Measurements from ENCODE around the gene STH.

STH gene

DNA sequence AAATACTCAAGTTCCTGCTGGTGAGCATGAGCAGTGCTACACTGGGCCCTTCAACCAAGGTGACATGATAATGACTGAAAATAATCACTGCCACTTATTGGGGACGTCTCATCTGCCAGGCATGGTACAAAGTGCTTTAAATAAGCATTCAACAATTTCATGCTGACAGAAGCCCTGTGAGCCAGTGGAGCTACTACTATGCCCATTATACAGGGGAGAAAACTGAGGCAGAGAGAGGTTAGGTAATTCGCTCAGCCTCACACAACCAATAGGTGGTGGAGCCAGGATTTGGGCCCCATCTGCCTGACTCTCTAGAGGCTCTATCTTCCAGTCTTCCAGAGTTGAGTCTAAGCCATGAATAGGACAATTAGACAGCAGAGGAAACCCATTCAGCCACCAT, 30.3 kb upstream of the STH start:
- DNase-seq, result no peak

DNA sequence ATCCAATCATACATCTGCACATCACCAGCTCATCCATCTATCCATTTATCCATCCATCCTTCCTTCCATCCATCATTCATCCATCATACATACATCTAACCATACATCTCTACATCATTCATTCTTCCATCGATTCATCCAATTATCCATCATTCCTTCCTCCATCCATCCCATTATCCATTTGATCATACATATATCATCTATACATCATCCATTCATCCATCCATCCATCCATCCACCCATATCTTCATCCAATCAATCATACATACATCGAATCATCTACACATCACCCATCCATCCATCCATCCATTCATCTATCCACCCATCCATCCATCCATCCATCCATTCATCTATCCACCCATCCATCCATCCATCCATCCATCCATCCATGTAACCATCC, 29.3 kb upstream of the STH start:
- no peak for DNase-seq

DNA sequence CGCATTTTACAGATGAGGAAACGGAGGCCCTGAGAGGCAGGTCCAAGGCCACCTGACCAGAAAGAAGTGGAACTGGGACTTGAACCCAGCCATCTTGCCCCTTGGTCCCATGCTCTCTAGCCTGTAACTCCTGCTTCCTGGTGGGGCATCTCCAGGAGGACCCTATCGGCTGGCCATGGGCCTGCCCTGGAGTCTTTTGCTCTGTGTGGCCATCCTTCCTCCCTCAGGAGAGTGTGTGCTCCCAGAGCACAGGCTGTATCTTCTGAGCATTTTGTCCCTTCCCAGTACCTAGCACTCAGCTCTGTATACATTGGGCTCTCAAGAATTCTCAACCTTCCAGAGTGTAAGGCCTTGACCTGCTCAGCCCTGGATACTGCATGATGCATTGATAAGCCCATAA, 28.4 kb upstream of the STH start:
- no peak for DNase-seq

DNA sequence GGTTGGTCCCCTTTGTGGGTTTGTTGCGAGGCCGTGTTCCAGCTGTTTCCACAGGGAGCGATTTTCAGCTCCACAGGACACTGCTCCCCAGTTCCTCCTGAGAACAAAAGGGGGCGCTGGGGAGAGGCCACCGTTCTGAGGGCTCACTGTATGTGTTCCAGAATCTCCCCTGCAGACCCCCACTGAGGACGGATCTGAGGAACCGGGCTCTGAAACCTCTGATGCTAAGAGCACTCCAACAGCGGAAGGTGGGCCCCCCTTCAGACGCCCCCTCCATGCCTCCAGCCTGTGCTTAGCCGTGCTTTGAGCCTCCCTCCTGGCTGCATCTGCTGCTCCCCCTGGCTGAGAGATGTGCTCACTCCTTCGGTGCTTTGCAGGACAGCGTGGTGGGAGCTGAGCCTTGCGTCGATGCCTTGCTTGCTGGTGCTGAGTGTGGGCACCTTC, 27.3 kb upstream of the STH start:
- no peak for DNase-seq

DNA sequence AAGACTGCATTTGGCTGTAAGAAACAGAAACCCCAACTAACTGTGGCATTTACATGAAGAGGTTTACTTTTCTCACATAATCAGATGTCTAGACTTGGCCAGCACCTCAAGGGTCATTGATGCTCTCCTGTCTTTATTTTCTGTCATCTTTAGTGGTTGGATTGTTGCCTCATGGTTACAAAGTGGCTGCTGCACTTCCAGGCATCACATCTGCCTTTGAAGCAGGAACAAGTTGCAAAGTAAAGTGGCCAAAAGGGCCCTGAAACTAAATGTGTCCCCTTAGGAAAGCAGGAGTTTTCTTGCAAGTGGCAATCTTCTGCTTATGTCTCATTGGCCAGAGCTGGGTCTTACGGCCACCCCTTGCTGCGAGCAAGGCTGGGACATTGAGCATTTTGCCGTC, 26.5 kb upstream of the STH start:
- DNase-seq, result no peak

DNA sequence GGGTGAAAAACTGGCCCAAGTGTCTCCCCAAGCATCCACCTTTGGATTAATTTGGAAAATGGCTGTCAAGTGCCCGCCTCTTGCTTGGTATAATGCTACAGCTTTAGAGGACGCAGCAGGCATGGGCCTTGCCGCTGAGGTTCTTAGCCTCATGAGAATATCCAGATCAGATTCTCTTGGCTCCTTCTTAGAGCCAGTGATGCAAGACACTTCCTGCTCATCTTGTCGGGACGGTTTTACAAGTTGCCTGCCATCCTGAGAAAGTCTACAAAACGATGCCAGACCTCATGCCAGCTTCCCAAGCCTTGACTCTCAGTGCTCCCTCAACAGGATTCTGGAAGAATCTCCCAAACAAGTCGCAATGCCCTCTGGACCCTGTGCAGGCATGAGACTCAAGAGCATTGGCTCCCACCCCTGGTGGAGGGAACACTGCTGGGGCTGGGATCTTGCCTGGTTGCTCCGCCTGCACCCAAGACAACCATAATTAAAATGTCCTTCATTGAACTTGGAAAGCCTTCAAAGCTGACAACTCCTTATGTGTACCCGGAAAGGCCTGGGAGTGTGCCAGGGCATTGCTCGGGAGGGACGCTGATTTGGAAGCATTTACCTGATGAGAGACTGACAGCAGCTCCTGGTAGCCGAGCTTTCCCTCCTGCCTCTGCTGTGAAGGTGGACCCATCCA, 25.8 kb upstream of the STH start:
- DNase-seq, result no peak

DNA sequence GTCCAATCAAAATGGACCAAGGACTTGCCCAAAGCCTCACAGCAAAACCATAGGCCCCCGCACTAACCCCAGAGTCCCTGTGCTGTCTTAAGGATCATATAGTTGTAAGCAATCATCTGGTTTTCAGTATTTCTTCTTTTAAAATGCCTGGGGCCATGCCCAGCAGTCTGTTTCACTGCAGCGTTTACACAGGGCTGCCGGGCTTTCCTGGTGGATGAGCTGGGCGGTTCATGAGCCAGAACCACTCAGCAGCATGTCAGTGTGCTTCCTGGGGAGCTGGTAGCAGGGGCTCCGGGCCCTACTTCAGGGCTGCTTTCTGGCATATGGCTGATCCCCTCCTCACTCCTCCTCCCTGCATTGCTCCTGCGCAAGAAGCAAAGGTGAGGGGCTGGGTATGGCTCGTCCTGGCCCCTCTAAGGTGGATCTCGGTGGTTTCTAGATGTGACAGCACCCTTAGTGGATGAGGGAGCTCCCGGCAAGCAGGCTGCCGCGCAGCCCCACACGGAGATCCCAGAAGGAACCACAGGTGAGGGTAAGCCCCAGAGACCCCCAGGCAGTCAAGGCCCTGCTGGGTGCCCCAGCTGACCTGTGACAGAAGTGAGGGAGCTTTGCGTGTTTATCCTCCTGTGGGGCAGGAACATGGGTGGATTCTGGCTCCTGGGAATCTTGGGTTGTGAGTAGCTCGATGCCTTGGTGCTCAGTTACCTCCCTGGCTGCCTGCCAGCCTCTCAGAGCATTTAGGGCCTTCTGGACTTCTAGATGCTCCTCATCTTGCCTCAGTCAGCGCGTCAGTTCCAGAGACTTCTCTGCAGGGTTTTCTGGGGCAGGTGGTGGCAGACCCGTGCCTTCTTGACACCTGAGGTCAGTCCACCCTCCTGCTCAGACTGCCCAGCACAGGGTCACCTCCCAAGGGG, 24.8 kb upstream of the STH start:
- DNase-seq, result no peak

DNA sequence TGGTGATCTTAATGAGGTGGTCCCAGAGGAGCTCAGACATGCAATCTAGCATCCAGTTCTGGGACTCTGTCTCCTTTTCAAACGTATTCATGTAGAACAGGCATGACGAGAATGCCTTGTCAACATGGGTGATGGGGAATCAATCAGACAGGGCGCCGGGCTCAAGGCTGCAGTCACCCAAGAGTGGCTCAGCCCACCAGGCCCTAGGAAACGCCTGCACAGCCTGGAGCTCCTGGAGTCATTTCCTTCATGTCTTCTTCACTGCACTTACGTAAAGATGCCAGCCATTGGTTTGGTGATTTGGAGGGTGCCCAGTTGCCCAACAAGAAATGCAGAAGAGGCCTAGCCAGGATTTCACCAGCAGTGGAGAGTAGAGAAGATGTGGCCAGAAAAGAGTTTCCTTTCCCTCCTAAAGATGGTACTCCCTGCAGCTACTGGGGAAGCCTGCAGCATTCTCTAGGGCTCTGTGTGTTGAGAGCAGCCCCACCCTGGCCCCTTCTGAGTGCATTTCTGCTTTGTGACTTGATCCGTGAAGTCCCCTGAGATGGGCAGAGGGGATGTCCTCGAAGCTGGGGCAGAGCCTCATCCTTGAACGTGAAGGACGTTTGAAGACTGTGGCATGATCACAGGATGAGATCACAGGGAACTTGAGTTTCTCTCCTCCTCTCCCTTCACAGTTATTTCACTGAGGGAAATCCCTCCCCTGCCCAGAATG, 24.0 kb upstream of the STH start:
- DNase-seq, result no peak

DNA sequence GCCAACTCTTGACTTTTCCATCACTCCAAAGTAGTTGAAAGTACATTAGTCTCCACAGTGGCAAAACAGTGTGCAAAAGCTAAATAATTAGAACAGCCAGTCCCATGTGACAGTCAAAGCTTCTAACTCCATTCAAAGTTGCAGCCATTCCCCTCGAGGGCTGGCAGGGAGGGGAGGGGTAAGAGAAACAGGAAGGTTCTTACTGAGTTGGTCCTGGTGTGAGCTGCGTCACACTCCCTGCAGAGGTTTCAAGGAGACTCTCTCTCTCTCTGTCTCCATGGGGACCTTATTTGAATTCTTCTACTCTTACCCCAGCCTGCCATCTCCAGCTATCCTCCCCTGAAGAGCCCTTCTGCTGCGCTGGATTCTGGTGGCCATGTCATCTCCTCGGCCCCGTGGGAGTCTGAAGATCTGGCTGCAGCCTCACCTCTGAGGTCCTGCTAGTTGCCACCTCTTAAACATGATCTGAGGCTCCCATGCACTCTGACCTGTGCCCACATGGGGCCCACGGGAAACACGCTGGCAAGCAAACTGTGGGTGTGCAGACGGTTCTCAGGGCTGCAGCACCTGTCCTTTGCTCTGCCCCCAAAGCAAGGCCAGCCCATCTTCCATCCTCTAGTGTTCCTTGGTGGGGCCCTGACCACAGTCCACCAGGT, 23.3 kb upstream of the STH start:
- no peak for DNase-seq

DNA sequence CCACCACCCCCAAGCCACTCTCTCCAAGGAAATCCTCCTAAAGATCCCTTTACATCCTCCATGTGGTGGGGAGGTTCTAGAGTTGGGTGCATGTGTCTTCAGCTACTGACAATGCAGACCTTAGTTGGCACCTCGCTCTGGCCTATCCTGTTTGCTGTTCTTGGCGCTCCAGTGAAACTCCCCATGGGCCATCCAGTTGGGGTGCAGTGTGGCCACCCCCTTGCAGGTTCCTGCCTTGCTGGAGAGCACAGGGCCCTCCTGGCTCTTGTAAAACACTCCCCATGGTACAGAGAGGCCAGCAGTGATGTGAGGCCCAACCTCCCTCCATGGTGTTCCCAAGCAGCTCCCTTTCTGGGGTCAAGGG, 22.7 kb upstream of the STH start:
- DNase-seq, result no peak

DNA sequence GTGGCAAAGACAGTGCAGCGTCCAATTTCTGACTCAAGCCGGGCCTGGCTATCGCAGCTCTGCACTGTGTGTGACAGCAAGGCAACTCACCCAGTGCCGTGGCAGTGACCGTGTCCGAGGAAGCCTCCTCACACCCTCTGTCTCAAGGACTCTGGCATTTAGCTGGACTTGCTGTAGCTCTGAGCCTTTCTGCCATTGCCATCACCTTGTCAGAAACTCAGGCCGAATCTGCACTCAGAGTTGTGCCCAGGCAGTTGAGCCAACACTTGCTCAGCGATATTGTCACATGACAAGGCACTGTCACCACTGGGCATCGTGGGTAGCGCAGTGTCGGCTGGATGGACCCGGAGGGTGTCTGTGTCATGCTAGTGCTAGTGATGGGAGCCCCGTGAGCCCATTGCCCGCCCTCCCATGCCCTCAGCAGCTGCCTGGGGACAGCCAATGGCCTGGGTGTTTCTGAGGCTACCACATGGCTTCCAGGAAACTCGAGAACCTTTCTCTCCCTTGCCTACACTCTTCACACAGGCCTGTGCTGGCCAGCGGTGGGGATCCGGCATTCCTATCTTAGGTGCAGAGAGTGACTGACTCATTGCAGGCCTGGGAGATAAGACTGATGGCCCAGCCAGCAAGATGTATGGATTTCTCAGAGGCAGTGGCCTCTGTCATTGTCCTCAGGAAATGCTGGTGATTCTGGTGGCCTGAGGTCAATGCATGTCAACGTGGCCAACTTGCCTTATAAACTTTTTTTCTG, 22.1 kb upstream of the STH start:
- DNase-seq, result no peak

DNA sequence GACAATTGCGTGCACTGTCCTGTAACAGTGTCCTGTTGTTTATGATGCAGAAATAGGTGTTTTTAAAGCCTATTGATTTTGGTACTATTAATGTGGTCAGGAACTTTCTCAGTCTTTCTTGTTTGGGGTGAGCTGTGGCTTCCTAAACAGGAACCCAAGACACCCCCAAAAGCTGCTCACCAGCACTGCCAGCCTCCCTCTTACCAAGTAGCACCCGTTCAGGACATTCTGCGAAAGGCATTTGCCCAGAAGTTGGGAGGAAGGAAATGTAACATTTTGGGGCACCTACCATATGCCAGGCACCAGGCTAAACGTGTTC, 21.6 kb upstream of the STH start:
- no peak for DNase-seq

DNA sequence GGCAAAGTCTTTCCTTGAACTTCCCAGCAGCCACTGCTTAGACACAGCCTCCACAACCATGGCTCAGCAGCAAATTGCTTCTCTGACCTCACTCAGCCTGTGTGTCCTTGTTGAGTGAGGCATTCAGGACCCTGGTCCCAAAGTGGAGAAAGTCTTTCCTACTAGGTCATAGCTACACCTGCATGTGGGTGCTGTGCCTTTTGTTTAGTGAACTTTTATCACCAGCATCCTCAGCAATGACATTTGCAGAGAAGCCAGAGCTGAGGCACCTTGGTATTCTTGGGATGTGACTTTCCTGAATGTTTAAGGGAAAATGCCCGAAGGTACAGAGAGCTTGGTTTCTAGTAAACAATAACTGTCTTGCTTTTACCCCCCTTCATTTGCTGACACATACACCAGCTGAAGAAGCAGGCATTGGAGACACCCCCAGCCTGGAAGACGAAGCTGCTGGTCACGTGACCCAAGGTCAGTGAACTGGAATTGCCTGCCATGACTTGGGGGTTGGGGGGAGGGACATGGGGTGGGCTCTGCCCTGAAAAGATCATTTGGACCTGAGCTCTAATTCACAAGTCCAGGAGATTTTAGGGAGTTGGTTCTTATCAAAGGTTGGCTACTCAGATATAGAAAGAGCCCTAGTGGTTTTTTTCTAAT, 20.9 kb upstream of the STH start:
- DNase-seq, result no peak

DNA sequence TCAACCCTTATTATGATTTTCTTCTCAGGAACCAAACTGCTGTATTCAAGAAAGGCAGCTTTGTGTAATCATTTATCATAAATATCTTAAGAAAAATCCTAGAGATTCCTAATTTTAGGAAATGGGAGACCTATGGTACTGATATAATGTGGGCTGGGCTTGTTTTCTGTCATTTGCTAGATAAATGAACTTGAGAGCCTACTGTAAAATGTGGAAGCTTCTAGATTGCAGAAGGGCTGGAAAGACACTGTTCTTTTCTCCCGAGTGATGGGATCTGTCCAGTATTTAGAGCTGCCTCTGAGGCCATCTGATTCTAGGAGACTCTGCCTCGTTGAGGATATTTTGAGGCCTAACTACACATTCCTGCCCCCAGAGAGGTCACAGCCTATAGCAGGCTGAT, 19.9 kb upstream of the STH start:
- DNase-seq, result no peak

DNA sequence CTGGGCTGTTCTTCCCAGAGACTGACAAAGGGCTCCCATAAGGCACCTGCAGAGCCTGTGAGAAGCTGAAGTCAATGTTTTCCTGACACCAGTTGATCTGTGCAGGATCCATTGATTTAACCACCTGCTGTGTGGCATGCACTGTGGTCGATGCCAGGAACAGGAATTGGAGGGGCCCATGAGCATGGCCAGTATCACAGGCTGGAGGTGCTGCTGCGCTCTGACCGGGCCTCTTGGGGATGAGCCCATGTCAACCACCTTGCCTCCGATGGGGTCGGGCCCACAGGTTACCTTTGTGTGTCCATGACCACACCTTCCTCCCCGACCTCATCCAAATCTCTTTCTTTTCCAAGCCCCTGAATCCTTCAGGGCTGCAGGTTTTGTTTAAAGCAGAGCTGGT, 18.2 kb upstream of the STH start:
- no peak for DNase-seq

DNA sequence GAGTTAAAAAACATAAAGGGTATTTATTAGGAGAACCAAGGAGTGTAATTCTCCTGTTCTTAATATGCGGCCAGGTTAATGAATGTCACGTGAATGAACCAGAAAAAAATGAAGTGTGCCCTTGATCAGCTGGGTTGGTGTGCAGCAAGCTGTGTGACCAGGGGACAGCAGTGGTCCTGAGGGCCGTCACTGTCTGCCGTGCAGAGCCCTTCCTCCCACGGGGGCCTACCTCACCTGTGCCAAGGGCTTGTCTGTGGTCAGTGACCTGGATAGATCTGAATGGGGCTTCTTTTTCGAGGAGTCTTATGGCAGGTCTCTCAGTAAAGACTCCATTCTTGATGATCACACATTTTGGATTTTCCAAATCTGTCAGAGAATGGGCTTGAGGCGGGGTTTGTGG, 17.7 kb upstream of the STH start:
- DNase-seq, result no peak

DNA sequence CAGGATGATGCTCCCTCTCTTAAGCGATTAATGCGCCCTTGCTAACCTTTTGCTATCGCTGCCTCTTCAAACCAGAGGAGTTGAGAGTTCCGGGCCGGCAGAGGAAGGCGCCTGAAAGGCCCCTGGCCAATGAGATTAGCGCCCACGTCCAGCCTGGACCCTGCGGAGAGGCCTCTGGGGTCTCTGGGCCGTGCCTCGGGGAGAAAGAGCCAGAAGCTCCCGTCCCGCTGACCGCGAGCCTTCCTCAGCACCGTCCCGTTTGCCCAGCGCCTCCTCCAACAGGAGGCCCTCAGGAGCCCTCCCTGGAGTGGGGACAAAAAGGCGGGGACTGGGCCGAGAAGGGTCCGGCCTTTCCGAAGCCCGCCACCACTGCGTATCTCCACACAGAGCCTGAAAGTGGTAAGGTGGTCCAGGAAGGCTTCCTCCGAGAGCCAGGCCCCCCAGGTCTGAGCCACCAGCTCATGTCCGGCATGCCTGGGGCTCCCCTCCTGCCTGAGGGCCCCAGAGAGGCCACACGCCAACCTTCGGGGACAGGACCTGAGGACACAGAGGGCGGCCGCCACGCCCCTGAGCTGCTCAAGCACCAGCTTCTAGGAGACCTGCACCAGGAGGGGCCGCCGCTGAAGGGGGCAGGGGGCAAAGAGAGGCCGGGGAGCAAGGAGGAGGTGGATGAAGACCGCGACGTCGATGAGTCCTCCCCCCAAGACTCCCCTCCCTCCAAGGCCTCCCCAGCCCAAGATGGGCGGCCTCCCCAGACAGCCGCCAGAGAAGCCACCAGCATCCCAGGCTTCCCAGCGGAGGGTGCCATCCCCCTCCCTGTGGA, 16.0 kb upstream of the STH start:
- no peak for DNase-seq

DNA sequence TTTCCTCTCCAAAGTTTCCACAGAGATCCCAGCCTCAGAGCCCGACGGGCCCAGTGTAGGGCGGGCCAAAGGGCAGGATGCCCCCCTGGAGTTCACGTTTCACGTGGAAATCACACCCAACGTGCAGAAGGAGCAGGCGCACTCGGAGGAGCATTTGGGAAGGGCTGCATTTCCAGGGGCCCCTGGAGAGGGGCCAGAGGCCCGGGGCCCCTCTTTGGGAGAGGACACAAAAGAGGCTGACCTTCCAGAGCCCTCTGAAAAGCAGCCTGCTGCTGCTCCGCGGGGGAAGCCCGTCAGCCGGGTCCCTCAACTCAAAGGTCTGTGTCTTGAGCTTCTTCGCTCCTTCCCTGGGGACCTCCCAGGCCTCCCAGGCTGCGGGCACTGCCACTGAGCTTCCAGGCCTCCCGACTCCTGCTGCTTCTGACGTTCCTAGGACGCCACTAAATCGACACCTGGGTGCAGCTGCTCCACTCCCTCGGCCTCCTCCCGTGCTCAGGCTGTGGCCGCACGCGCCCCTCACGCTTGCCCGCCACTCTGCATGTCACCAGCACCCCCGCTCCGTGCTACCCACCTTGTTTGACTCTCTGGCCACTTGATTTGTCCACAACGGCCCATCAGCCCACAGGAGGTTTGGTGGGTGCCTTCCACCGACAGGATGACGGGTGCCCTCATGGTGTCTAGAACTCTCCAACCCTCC, 15.3 kb upstream of the STH start:
- DNase-seq, result no peak

DNA sequence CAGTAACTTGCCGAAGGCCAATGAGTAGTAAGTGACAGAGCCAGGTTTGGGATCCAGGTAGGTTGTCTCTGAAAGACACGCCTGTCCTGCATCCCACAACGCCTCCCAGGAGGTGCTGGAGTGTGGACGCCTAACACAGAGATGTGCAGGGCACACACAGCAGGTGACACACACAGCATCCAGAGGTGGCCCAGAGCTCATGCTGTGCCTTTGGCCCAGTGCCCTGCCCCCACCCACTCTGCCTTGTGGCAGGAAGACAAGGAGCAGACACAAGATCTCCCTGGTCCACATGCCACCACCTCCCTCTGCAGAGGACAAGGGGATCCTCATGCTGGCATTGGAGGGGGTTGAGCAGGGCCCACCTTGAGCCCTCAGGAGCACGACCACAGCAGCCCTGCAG, 14.7 kb upstream of the STH start:
- no peak for DNase-seq

DNA sequence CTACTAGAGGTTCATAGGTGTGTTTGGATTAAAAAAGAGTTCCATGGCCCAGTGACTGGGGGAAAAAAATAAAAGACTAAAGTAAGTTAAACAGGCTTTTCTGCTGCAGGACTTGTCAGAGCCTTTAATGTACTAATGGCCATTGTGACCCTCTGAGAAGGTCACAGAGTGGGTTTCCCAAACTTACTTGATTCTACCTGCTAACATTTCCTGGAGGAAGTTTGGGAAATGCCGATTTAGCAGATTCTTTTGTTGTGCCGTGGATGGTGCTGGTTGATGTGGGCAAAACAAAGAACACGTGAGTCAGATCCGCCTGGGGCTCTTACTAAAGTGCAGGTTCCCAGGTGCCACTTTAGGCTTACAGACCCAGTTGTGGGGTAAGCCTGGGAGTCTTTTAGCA, 13.6 kb upstream of the STH start:
- no peak for DNase-seq

DNA sequence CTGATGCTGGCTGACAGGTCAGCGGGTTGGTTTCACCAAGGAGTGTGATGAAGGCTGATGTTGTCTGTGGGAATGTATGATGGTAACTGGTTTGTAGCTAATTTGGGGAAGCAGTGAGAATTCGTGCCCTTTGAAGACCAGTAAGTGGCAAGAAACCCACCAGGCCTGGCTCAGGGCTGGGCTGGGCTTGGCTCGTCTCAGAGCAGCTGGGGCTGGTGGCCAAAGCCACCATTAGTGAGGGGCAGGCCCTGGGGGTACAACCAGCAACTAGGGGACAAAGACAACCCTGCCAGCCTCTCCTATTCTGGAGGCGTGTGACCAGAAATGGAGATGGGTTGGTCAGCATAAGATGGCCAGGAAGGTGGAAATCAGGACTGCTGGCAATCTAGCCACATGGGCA, 13.0 kb upstream of the STH start:
- DNase-seq, result no peak
